ENCODE measurements around the gene ABL1. TPM values are rescaled to one million over a fixed set of nuclear protein-coding genes. Genes with fewer than 3 reads are reported as not detected.

Gene ABL1
- total RNA-seq, 1 experiment from 2014 or later: 78.6 TPM

- Histone ChIP-seq H3K4me3 (ENCODE audit: low read depth, low read length, poor library complexity, severe bottlenecking) (no peak overlapping the region), H3K27ac (ENCODE audit: low read depth, low read length, poor library complexity, severe bottlenecking) (peak overlapping the region; percentile 7), H3K9me3 (ENCODE audit: low read depth, low read length, poor library complexity, severe bottlenecking) (no peaks in the 10 kb centered on the region), H3K27me3 (replicated peaks; ENCODE audit: insufficient read depth, low read depth, low read length, poor library complexity) (no peaks in the 10 kb centered on the region), H3K36me3 (ENCODE audit: insufficient read depth, low read length, poor library complexity, severe bottlenecking) (peaks cover 51% of the 10 kb centered on the region), H3K4me1 (ENCODE audit: insufficient read depth, low read length, poor library complexity, severe bottlenecking) (peaks cover 23% of the 10 kb centered on the region)
- intact Hi-C loops (cut with micrococcal nuclease; ENCODE audit: unreplicated experiment): no loop called here
- TF ChIP-seq EZH2 (IDR thresholded peaks at IDR 0.05; ENCODE audit: borderline replicate concordance, low read depth, low read length, poor library complexity, severe bottlenecking) (no peak), CTCF (conservative IDR thresholded peaks at IDR 0.05; ENCODE audit: low read depth, low read length) (no peak)
- peak; percentile 70 for DNase-seq (ENCODE audit: low spot score)
- no TSS peak for BruUV-seq (replicated peaks)
- ChIA-PET POLR2A (ENCODE audit: low non-redundant PET) (no interaction called here), CTCF (interaction anchor here (0.6 to 2.0 kb wide), 3 partner anchors 129 to 177 kb away, joined by 3 to 6 read pairs (median 3); no protein-coding TSS in a partner anchor)
Measured at GRCh38 chr9:130869250-130869649, 34.2 kb downstream of the ABL1 start.

- TF ChIP-seq CTCF (conservative IDR thresholded peaks at IDR 0.05; ENCODE audit: low read depth, low read length): no peak
- TF ChIP-seq EZH2 (IDR thresholded peaks at IDR 0.05; ENCODE audit: borderline replicate concordance, low read depth, low read length, poor library complexity, severe bottlenecking): no peak
- BruUV-seq (replicated peaks): no TSS peak
- H3K36me3 ChIP-seq (ENCODE audit: insufficient read depth, low read length, poor library complexity, severe bottlenecking): peaks cover 55% of the 10 kb centered on the region
- POLR2A ChIA-PET (ENCODE audit: low non-redundant PET): no interaction called here
- DNase-seq (ENCODE audit: low spot score): peak; percentile 48
- peaks cover 23% of the 10 kb centered on the region for H3K4me1 ChIP-seq (ENCODE audit: insufficient read depth, low read length, poor library complexity, severe bottlenecking)
- CTCF ChIA-PET: interaction anchor here (0.8 to 2.0 kb wide), 2 partner anchors 69 to 176 kb away, joined by 3 to 6 read pairs; no protein-coding TSS in a partner anchor
- no peaks in the 10 kb centered on the region for H3K9me3 ChIP-seq (ENCODE audit: low read depth, low read length, poor library complexity, severe bottlenecking)
- no peaks in the 10 kb centered on the region for H3K27me3 ChIP-seq (replicated peaks; ENCODE audit: insufficient read depth, low read depth, low read length, poor library complexity)
- H3K27ac ChIP-seq (ENCODE audit: low read depth, low read length, poor library complexity, severe bottlenecking): no peak overlapping the region
- H3K4me3 ChIP-seq (ENCODE audit: low read depth, low read length, poor library complexity, severe bottlenecking): no peak overlapping the region
- intact Hi-C loops (cut with micrococcal nuclease; ENCODE audit: unreplicated experiment): loop anchor here (2.0 kb wide), 1 partner anchor 128 kb away; no protein-coding TSS in a partner anchor
Measured at GRCh38 chr9:130870491-130871381, 35.7 kb downstream of the ABL1 start.

GRCh38 chr9:130871395-130872062 is 36.5 kb downstream of the ABL1 start:
- ChIA-PET POLR2A (ENCODE audit: low non-redundant PET) (no interaction called here), CTCF (interaction anchor here (0.6 kb wide), 1 partner anchor 52 kb away, joined by 4 read pairs; no protein-coding TSS in a partner anchor)
- Histone ChIP-seq H3K4me3 (ENCODE audit: low read depth, low read length, poor library complexity, severe bottlenecking) (no peak overlapping the region), H3K36me3 (ENCODE audit: insufficient read depth, low read length, poor library complexity, severe bottlenecking) (peaks cover 59% of the 10 kb centered on the region), H3K27me3 (replicated peaks; ENCODE audit: insufficient read depth, low read depth, low read length, poor library complexity) (no peaks in the 10 kb centered on the region), H3K4me1 (ENCODE audit: insufficient read depth, low read length, poor library complexity, severe bottlenecking) (peaks cover 23% of the 10 kb centered on the region), H3K27ac (ENCODE audit: low read depth, low read length, poor library complexity, severe bottlenecking) (no peak overlapping the region), H3K9me3 (ENCODE audit: low read depth, low read length, poor library complexity, severe bottlenecking) (no peaks in the 10 kb centered on the region)
- no peak for DNase-seq (ENCODE audit: low spot score)
- no TSS peak for BruUV-seq (replicated peaks)
- TF ChIP-seq EZH2 (IDR thresholded peaks at IDR 0.05; ENCODE audit: borderline replicate concordance, low read depth, low read length, poor library complexity, severe bottlenecking): no peak
- TF ChIP-seq CTCF (conservative IDR thresholded peaks at IDR 0.05; ENCODE audit: low read depth, low read length): no peak
- intact Hi-C loops (cut with micrococcal nuclease; ENCODE audit: unreplicated experiment): loop anchor here (2.0 kb wide), 1 partner anchor 127 kb away; no protein-coding TSS in a partner anchor

Measured in A673 (cell line).